ENCODE measurements around the gene CEP112.

Gene CEP112

GRCh38 chr17:65593092-65593854 is 598.7 kb downstream of the CEP112 start:
- no peak for DNase-seq

GRCh38 chr17:65592125-65592965 is 599.6 kb downstream of the CEP112 start:
- no peak for DNase-seq

- DNase-seq, result no peak
Observed at GRCh38 chr17:65589321-65589720, 602.6 kb downstream of the CEP112 start.

GRCh38 chr17:65588181-65588808 is 603.6 kb downstream of the CEP112 start:
- no peak for DNase-seq

- no peak for DNase-seq
Observed at GRCh38 chr17:65587534-65588180, 604.3 kb downstream of the CEP112 start.

- no peak for DNase-seq
Observed at GRCh38 chr17:65586899-65587298, 605.0 kb downstream of the CEP112 start.
